IPS DF 19.7 (cell line): Measurements from ENCODE around the gene PTCHD4.
"Not testable (repeated sequence)": the region's sequence is repeated elsewhere in the genome, so short reads cannot be mapped to it uniquely, and the experiment has no call there.

Experiments
- DNase-seq: peaks from one replicate; pipeline ENCODE4 v3.0.0-alpha.2; 2013; ENCODE audit warnings: low read depth, low spot score

Gene PTCHD4

GRCh38 chr6:48111143-48111506 is at the start of gene PTCHD4:
PTCHD4 (minus strand) TSS chr6:48111197; CDS start chr6:48068957, 42,240 bp downstream.
- DNase-seq, result peak; percentile 35

DNA sequence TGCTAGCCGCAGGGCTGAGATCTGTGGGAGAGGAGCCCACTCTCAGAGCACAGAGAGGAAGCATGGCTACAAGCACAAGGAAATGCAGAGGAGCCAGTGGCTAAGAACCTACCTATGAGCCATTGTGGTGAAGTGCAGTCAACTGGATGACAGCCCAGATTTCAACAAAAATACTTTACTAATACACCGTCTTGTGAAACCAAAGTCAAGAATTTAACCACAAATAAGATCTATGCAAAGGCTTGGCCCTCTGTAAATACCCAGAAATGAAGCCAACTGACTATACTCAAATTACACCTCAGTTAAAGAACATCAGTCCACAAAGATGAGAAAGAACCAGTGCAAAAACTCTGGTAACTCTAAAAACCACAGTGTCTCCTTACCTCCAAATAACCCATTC is 40.1 kb upstream of the PTCHD4 start:
- no peak for DNase-seq

- DNase-seq, result no peak
Measured at GRCh38 chr6:48150701-48151100, 39.7 kb upstream of the PTCHD4 start.

DNA sequence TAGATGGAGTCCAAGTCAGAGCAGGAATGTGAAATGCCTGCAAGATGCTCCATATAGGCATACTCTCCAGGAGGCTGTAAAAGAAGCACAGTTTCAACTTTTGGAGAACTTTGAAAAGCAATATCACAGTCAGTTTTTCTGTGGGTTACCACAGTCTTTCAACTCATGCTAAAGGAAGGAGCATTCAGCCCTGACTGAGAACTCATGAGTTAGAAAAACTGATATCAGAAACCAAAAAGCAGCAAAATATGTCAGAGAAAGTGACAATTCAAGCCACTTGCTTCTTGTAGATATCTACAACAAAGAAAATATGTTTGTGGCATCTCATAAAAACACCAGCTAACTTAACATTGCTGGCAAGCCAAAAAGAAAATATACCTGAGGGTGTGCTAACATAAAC is 36.1 kb upstream of the PTCHD4 start:
- no peak for DNase-seq

GRCh38 chr6:48144021-48144420 is 33.0 kb upstream of the PTCHD4 start:
- no peak for DNase-seq

- no peak for DNase-seq
Measured at GRCh38 chr6:48141975-48142374, 31.0 kb upstream of the PTCHD4 start.

- DNase-seq, result no peak
Measured at GRCh38 chr6:48139818-48140614, 29.0 kb upstream of the PTCHD4 start.

- no peak for DNase-seq
Measured at GRCh38 chr6:48136856-48137255, 25.9 kb upstream of the PTCHD4 start.

DNA sequence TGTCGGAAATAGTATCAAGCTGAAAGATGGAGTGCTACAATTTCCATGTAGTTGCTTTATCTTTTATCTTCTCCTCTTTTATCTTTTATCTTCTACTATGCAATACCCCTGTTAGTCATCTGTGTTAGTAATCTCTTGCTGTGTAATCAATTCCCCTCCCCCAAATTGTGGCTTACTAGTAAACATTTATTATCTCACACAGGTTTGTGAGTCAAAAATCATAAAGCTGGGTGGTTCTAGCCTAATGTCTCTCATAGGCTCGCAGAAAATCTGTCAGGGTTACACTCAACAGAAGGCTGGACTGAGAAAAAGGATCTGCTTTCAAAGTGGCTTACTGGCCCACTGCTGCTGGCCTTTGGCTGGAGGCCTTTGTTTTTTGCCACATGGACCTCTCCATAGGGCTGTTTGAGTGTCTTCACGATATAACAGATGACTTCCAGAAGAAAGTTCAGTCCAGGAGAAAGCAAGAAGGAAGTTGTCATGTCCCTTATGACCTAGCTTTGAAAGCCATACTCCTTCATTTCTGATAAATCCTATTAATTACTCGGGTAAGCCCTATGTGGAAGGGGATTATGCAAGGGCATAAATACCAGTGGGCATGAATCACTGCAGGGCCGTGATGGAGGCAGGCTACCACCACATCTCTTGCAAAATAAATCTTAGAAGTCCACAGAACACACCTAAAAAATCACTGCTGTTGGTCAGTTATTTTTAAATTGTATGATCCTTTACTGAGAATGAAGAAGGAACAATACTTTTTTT is 24.5 kb upstream of the PTCHD4 start:
- DNase-seq, result no peak

- no peak for DNase-seq
Measured at GRCh38 chr6:48134246-48134645, 23.2 kb upstream of the PTCHD4 start.

GRCh38 chr6:48123601-48124000 is 12.6 kb upstream of the PTCHD4 start:
- DNase-seq, result no peak

DNA sequence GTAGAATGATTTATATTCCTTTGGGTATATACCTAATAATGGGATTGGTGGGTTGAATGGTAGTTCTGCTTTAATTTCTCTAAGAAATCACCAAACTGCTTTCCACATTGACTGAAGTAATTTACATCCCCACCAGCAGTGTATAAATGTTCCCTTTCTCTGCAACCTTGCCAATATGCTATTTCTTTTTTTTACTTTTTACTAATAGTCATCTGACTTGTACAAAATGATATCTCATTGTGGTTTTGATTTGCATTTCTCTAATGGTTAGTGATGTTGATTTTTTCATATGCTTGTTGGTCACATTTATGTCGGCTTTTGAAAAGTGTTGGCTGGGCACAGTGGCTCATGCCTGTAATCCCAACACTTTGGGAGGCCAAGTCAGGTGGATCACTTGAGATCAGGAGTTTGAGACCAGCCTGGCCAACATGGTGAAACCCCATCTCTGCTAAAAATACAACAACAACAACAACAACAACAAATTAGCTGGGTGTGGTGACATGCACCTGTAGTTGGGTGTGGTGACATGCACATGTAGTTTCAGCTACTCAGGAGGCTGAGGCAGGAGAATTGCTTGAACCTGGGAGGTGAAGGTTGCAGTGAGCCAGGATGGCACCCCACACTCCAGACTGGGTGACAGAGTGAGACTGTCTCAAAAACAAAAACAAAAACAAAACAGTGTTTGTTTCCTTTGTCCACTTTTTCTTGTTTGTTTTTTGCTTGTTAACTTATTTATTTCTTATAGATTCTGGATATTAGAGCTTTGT is 11.2 kb upstream of the PTCHD4 start:
- not testable (repeated sequence) for DNase-seq

DNA sequence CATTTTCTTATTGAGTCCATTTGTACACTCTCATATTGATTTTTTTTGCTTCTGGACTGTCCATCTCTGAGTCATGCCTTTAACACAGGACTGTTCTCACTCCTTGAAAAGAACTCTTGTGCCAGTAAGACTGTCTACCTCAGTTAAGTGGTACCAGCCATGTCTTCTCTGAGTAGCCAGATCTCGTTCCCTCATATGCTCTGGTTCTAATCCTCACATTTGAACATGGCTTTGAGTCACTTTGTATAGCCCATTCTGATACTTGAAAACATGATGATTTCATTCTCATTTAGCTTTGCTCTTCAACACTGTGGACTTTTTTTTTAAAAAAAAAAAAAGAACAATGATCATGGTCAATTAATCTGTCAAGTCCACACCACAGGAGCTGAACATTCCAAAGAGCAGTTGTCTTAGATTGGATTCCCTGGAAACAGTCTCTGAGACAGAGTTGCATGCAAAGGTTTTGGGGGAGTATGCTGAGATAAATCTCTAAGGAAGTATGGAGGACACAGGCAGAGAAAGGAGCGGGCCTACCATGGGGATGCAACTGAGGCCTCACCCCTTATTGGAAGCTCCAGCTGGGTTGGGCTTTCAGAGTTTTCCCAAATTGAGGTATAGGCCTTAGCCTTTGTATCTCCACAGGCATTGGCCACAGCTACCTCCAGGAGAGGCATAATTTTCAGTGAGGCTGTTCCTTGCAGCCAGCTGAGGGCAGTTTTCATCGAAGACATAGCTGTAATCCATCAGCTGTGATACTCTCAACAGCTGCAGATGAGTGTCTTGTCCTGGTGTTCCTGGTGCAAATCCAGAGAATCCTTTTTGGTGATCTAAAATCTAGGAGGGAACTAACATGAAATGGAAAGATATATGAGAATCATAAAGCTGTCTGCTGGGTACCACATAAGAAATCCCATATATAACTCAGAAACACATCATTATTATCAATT is 6.0 kb upstream of the PTCHD4 start:
- DNase-seq, result no peak

DNA sequence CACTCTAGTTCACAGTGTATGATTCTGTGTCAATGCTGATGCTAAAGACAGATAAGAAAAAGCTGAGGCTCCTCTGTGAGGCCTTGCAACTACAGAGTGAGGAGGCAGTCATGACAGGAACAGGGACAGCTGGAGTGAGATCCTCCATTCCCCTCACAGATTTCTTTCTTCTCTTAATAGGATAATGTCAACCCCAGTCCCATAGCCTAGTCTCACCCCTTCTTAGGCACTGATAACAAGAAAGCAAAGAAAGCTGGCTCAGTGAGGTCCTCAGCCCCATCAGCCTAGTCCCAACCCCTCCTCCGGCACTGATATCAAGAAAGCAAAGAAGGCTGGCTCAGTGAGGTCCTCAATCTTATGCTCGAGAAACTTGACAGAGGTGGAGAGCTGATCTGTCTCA is 2.1 kb upstream of the PTCHD4 start:
- no peak for DNase-seq

DNA sequence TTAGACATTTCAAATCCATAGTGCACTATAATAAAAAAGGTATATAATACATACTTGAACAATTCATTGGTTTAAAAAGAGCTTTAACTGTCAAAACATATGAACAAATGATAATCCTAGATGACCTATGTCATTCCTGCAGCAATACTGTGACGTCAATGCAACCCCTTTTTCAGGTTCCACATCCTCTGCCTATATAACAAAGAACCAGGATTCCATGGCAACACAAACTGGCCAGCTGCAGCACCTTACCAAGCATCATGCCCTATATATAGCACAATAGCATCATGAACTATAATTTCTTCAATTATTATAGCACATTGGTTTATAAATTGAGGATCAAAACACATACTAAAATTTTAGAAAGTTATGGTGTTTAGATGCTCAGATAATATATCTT is 578 bp upstream of the PTCHD4 start:
- DNase-seq, result no peak

- no peak for DNase-seq
Measured at GRCh38 chr6:48110436-48111142, 408 bp downstream of the PTCHD4 start.

GRCh38 chr6:48109944-48110343 is 1.1 kb downstream of the PTCHD4 start:
- no peak for DNase-seq

- not testable (repeated sequence) for DNase-seq
Measured at GRCh38 chr6:48102476-48103195, 8.4 kb downstream of the PTCHD4 start.

- DNase-seq, result no peak
Measured at GRCh38 chr6:48101290-48101689, 9.7 kb downstream of the PTCHD4 start.

DNA sequence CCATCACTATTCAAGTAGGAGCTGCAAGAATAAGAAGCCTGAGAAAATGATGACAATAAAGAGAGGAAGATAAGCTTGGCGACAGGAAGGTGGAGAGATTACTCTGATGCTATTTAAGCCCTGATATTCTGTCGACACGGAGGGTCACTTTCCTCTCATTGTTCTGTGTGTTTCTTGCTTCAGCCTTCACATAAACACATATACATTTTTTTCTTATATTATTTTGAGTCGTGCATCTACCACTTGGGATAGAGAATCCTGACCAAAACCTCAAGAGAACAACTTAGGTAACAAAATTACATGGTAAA is 10.5 kb downstream of the PTCHD4 start:
- no peak for DNase-seq
